ENCODE data around the gene SLC34A2.
"Not testable (repeated sequence)": the region's sequence is repeated elsewhere in the genome, so short reads cannot be mapped to it uniquely, and the experiment has no call there.

SLC34A2 gene

GRCh38 chr4:25654971-25655963, at the start of gene SLC34A2:
SLC34A2 (plus strand) TSS chr4:25655851; CDS start chr4:25662501, 6,650 bp downstream.
- DNase-seq (ENCODE audit: low read depth, low spot score): no peak

GRCh38 chr4:25608644-25609043, 47.0 kb upstream of the SLC34A2 start:
- no peak for DNase-seq (ENCODE audit: low read depth, low spot score)

DNA sequence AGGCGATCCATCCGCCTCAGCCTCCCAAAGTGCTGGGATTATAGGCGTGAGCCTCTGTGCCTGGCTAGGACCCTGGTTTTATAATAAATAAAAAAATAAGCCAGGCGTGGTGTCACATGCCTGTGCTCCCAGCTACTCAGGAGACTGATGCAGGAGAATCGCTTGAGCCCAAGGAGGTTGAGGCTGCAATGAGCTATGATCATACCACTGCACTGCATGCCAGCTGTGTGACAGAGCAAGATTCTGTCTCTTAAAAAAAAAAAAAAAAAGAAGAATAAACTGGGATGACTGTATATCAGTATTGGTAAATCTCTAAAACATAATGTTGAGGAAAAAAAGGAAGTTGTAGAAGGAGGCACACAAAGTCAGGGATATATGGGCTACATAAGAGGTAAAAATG, 45.7 kb upstream of the SLC34A2 start:
- DNase-seq (ENCODE audit: low read depth, low spot score): no peak

DNA sequence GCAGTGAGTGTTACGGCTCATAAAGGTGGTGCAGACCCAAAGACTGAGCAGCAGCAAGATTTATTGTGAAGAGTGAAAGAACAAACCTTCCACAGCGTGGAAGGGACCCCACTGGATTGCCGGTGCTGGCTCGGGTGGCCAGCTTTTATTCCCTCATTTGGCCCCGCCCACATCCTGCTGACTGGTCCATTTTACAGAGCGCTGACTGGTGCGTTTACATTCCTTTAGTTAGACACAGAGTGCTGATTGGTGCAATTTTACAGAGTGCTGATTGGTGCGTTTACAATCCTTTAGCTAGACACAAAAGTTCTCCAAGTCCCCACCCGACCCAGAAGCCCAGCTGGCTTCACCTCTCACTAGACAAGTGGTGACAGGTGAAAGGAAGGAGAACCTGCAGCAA, 42.0 kb upstream of the SLC34A2 start:
- DNase-seq (ENCODE audit: low read depth, low spot score): not testable (repeated sequence)

DNA sequence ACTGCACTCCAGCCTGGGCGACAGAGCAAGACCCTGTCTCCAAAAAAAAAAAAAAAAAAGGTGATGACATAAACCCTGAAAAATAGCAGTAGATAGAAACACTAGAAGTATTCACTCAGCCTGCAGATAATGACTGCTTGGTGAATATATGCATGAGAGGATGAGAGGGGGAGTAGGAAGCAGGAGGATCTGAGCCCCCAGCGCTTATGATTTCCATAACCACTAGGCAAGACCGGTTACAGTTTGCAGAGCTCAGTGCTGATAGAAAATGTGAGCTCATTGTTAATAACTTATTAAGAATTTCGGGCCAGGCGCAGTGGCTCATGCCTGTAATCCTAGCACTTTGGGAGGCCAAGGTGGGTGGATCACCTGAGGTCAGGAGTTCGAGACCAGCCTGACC, 40.8 kb upstream of the SLC34A2 start:
- DNase-seq (ENCODE audit: low read depth, low spot score): no peak

- no peak for DNase-seq (ENCODE audit: low read depth, low spot score)
These were observed 34.4 kb upstream of the SLC34A2 start for GRCh38 chr4:25621027-25621930.

- no peak for DNase-seq (ENCODE audit: low read depth, low spot score)
These were observed 31.0 kb upstream of the SLC34A2 start for GRCh38 chr4:25624616-25625015.

GRCh38 chr4:25628451-25628850, 27.2 kb upstream of the SLC34A2 start:
- no peak for DNase-seq (ENCODE audit: low read depth, low spot score)

- no peak for DNase-seq (ENCODE audit: low read depth, low spot score)
These were observed 23.5 kb upstream of the SLC34A2 start for GRCh38 chr4:25632135-25632534.

- DNase-seq (ENCODE audit: low read depth, low spot score): no peak
These were observed 22.1 kb upstream of the SLC34A2 start for GRCh38 chr4:25633541-25633940.

DNA sequence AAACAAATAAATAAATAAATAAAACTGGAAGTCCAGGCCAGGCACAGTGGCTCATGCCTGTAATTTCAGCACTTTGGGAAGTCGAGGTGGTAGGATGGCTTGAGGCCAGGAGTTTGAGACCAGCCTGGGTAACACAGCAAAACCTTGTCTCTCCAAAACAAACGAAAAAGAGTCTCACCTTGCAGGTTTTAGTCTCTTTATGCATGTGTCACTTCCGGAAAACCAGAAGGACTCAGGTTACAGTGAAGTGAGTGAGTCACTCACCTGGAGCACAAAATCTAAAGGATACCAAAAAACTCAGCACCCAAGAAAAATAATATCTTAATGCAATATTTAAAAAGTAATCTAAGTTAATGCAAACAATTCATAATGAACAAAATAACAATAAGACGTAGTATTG, 20.1 kb upstream of the SLC34A2 start:
- DNase-seq (ENCODE audit: low read depth, low spot score): no peak

DNA sequence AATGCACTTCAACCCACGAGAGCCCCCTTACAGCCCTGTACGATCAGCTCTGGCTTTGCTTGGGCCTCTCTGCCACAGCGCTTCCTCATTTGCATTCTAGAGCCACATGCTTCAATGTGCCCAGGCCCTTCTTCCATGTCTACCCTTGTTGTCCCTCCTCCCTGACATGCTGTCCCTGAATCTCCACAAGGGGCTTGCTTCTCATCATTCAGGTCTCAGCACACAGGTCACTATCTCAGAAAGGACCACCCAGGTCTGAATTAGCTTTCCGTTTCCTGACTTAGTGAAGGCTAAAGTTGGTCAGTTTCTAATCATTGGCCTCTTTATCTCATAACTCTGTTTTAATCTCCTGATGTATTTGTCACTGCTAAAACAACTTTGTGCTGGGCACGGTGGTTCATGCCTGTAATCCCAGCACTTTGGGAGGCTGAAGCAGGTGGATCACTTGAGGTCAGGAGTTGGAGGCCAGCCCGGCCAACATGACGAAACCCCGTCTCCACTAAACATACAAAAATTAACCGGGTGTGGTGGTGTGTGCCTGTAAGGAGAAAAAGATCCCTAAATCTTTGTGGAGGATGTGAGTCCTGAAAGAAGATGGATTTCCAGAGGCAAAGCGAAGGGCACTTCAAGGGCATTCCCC, 17.9 kb upstream of the SLC34A2 start:
- no peak for DNase-seq (ENCODE audit: low read depth, low spot score)

- no peak for DNase-seq (ENCODE audit: low read depth, low spot score)
These were observed 17.4 kb upstream of the SLC34A2 start for GRCh38 chr4:25638221-25638601.

GRCh38 chr4:25638806-25639205, 16.8 kb upstream of the SLC34A2 start:
- no peak for DNase-seq (ENCODE audit: low read depth, low spot score)

- no peak for DNase-seq (ENCODE audit: low read depth, low spot score)
These were observed 5.3 kb upstream of the SLC34A2 start for GRCh38 chr4:25650311-25650710.

DNA sequence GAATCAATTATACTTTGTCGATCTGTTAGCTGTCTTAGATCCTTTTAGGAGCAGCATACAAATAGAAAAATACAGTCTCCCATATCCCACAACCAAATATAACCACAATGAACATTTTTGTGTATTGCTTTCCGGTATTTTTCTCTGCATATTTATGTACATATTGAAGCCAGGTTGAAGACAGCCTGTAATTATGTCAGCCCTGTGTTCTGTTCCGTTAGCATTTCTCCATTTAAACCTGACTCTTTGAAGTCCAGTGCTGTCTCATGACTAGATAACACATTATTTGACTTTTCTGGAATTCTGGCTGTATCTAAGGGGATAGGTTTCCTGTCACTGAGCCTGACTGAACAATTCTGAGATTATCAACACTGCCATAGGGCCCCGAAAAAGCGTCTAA, 4.0 kb upstream of the SLC34A2 start:
- DNase-seq (ENCODE audit: low read depth, low spot score): no peak

DNA sequence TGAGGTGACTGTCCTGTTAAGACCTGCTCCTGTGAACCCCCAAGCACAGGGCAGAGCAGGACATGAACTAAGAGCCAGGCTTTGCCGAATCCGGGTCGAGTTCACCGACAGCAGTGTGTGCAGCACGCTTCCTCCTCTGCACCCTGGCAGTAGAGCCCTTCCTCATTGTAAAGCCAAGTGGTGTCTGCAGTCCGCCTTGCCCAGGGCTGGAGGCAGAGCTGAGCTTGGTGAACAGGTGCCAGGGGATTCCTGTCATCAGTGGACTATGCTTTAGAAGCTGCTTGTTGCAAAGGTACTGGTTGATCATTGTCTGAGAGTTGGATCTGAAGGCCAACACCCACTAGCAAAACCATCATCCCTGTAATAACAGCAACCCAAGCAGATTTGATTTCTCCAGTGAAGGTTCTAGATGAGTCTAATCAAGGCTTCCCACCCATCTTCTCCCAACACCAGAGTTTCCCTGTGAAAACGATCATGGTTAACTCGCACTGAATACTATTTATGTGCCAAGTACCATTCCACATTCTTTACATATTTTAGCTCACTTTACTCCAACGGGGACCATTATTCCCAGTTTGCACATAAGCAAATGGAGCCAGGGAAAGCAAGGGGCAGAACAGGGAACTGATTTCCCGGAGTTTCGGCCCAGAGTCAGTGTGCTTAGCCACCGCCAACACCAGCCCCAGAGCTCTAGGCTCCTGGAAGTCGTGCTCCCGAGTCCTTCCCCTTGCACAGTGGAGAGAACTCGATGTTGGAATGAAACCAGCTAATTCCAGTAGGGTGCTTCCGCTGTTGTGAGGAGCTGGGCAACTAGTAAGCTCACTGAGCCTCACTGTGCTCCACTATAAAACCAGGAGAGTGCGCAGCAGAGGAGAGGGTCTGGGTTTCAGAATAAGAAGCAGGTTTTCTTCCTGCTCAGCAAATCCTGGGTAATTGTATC, 1.4 kb upstream of the SLC34A2 start:
- DNase-seq (ENCODE audit: low read depth, low spot score): no peak

DNA sequence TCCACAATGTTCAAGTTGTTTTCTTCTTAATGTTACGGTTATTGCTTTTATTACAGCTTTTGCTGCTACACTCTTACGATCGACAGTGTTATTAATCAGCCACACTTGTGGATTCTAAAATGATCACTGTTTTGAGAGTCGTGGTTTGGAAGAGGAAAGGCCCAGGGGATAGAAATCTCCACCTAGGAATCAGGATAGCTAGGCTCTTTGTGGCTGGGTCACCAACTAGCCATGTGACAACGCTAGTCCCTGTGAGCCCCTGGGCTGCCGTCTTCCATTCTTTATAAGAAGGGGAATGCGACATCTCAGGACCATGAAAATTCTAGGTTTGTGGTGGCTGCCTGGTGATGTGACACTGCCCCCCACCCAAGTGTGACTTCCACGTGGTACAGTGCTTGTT, 380 bp downstream of the SLC34A2 start:
- no peak for DNase-seq (ENCODE audit: low read depth, low spot score)

- DNase-seq (ENCODE audit: low read depth, low spot score): no peak
These were observed 2.7 kb downstream of the SLC34A2 start for GRCh38 chr4:25658357-25658771.

DNA sequence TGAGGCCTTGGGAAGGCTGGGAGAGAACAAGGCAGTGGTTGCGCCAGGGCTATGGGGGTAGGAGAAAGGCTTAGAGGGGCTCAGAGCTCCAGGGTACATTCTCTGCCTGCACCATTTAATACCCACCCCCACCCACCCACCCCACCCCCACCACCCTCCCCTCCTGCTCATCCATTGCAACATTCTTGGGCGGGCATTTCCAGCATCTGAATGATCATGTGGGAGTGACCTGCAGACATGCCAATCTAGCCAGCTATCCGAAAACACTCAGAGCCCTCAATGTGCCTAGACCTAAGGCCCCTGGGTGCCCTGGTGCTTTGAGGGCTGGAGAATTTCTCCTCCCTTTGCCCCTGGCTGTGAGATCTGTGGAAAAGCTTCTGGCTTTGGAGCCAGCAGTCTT, 3.1 kb downstream of the SLC34A2 start:
- no peak for DNase-seq (ENCODE audit: low read depth, low spot score)

GRCh38 chr4:25661441-25661840, 5.8 kb downstream of the SLC34A2 start:
- not testable (repeated sequence) for DNase-seq (ENCODE audit: low read depth, low spot score)

Data from smooth muscle cell of the brain vasculature (primary cell).